Left lung (tissue), 10 donors: Measurements from ENCODE around the gene CCDC137. TPM values are rescaled to one million over a fixed set of nuclear protein-coding genes. Genes with fewer than 3 reads are reported as not detected.

Source experiments
- ATAC-seq: fragments of 200-7000 bp; cut with Tn5 transposase; one replicate; pipeline ENCODE4 v1.9.1; 2020; ENCODE audit warnings: moderate library complexity
- DNase-seq, 4 donors: peaks; one replicate each; pipeline ENCODE4 v3.0.0-alpha.2; 2013 to 2020
- H3K27ac ChIP-seq, 2 donors: fragments of 200-600 bp; sonication (generic) in 1 of 2; one replicate each; pipeline versions ENCODE4 v1.5.0 to v1.8.0; 2020 to 2021
- H3K27me3 ChIP-seq, 2 donors: fragments of 200-600 bp; sonication (generic) in 1 of 2; one replicate each; pipeline versions ENCODE4 v1.5.0 to v1.8.0; 2020 to 2021
- H3K36me3 ChIP-seq, 2 donors: fragments of 200-600 bp; sonication (generic) in 1 of 2; one replicate each; pipeline versions ENCODE4 v1.5.0 to v1.8.0; 2020 to 2021
- H3K4me1 ChIP-seq, 2 donors: fragments of 200-600 bp; one replicate each; pipeline ENCODE4 v1.8.0; 2021
- H3K4me3 ChIP-seq, 2 donors: fragments of 200-600 bp; sonication (generic) in 1 of 2; one replicate each; pipeline versions ENCODE4 v1.5.0 to v1.8.0; 2020 to 2021; ENCODE audit warnings: mild to moderate bottlenecking in 1 of 2
- H3K9me3 ChIP-seq, 2 donors: fragments of 200-600 bp; sonication (generic) in 1 of 2; one replicate each; pipeline versions ENCODE4 v1.5.0 to v1.8.0; 2020 to 2021
- intact Hi-C, 2 donors: fragments of 100-400 bp; cut with DNase I; formaldehyde crosslinking; loops; one replicate each; pipeline versions ENCODE4 v1.11.2 to v1.14.2; 2022
- polyA plus RNA-seq, 6 donors: library from polyadenylated mRNA; unstranded; fragments of 120-200 nt; gene quantifications; one replicate each; pipeline ENCODE4 v1.2.1, GENCODE V29; 2013; ENCODE audit not compliant: insufficient read length in 6 of 6
- total RNA-seq, 2 donors: library from RNA; stranded (reverse); fragmentation: NEBNext Ultra II Directional; extraction: Animal tissue kit (Norgen Biotek cat#: 25700); gene quantifications; one replicate each; pipeline ENCODE4 v1.2.1, GENCODE V29; 2021
- TF ChIP-seq, protein P1 (sequence below), 2 donors: fragments of 200-600 bp; sonication (generic) in 1 of 2; IDR thresholded peaks; one replicate each; pipeline versions ENCODE4 v1.5.0 to v1.8.0; 2021; ENCODE audit warnings: antibody characterized with exemption in 2 of 2
- donor health status: DM: no; HTN: yes; CAD: no.
- donor health status: DM: no; HTN: no; CAD: no.

CCDC137 gene
- total and polyA plus RNA-seq, 8 donors = 14.6 to 19.9 (median 15.7) TPM

DNA sequence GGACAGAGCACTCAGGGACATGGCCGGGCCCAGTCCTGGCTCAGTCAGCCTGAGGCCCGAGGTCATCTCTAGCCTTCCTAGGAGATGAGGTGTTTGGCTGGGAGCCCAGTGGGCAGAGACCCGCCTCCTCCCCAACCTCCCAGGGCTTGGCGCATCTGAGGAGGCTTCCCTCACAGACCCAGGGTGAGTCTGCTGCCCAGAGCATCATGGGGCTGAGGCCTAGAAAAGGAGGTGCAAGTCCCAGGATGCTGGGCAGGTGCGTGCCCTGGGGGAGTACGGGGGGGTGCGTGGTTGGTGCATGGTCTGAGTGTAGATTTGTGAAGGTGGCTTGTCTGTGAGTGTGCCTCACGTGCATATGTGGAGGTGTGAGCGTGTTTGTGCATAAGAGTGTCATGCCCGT, 14.8 kb upstream of the CCDC137 start:
- Histone ChIP-seq H3K27me3 (peaks cover 36 to 66% of the 10 kb centered on the region in 2 donors), H3K36me3 (no peaks in the 10 kb centered on the region), H3K27ac (no peak overlapping the region), H3K9me3 (no peaks in the 10 kb centered on the region), H3K4me1 (peaks cover 0 to 3% of the 10 kb centered on the region in 2 donors), H3K4me3 (no peak overlapping the region)
- DNase-seq (peak in 1 of 4 donors; percentile 53), ATAC-seq (no peak)
- TF ChIP-seq, protein P1, sequence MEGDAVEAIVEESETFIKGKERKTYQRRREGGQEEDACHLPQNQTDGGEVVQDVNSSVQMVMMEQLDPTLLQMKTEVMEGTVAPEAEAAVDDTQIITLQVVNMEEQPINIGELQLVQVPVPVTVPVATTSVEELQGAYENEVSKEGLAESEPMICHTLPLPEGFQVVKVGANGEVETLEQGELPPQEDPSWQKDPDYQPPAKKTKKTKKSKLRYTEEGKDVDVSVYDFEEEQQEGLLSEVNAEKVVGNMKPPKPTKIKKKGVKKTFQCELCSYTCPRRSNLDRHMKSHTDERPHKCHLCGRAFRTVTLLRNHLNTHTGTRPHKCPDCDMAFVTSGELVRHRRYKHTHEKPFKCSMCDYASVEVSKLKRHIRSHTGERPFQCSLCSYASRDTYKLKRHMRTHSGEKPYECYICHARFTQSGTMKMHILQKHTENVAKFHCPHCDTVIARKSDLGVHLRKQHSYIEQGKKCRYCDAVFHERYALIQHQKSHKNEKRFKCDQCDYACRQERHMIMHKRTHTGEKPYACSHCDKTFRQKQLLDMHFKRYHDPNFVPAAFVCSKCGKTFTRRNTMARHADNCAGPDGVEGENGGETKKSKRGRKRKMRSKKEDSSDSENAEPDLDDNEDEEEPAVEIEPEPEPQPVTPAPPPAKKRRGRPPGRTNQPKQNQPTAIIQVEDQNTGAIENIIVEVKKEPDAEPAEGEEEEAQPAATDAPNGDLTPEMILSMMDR (IDR thresholded peaks at IDR 0.05) = no peak
- intact Hi-C loops = no loop called here

DNA sequence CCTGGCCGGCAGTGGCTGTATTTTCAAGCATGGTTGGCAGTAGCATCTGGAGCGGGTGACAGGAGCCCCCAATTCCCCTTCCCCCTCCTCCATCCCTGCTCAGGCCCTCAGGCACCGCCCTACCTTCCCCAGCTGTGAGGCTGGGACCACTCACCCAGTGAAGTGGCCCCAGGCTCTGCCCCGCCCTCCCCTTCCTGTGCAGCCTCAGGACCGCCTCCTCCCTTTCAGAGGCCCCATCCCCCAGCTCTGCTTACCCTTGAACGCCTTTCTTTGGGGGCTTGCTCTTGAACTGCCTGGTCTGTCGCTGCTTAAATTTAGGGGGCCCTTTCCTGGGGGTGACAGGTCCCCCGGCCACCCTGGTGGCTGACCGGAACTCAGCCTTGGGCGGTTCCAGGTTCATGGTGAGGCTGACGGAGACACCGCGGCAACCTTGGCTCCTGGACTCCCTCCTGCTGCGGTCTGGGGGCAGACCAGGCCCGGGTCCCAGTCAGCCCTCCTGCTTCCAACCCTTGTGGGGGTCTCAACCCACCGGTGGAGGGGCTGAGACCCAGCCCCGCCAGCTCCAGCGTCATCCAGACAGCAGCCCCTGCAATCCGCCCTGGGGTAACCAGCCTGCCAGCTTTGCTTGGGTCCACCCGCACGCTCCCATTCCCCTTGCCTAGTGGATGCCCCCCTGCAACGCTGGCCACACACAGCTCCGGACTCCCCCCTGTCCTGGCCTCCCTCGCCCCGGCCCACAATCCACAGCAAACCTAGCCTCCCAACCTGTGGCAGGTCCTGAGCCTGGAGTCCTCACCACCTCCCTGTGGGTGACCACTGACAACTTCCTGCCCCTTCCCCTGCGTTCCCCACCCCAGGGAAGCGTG, 13.4 kb upstream of the CCDC137 start:
- ATAC-seq (peak; percentile 19), DNase-seq (peak in 1 of 4 donors; percentile 74)
- no peaks in the 10 kb centered on the region for H3K9me3 ChIP-seq
- intact Hi-C loops = no loop called here
- peaks cover 0 to 6% of the 10 kb centered on the region in 2 donors for H3K4me1 ChIP-seq
- H3K36me3 ChIP-seq = no peaks in the 10 kb centered on the region
- TF ChIP-seq, protein P1 (IDR thresholded peaks at IDR 0.05) = no peak
- no peak overlapping the region for H3K27ac ChIP-seq
- H3K4me3 ChIP-seq = peak overlapping the region in 1 of 2 donors; percentile 26
- H3K27me3 ChIP-seq = peaks cover 22 to 52% of the 10 kb centered on the region in 2 donors

DNA sequence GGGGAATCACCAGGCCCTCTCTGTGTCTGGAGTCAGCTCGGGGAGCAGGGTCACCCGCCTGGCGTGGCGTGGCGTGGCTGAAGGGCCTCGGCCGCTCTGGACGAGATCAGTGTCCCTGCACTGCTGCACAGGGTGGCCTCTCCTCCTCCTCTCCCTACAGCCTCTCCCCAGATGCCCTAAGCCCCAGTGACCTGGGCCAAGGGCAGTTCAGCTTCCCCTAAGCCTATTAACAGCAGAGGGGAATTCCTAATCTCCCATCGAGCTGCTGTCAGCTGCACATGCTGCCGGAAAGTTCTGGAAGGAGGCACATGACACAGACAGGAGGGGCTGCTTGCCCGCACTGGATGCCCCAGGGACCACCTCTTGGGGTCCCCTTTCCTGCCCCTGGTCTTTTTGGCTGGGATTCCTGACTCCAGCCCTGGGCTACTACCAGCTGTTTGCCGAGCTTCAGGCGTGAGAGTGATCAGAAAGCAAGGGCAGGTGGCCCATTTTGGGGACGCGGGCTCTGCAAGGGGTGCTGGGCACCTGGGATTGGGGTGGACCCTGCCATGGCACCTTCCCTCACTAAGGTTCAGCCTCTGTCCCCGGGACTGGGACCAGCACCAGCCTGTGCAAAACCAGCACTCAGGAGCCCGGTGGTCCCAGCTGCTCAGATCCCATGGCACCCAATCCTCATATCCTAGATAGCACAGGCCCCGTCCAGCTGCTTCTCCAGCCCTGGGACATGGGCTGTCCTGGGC, 11.0 kb upstream of the CCDC137 start:
- peaks cover 0 to 28% of the 10 kb centered on the region in 2 donors for H3K27me3 ChIP-seq
- no peak overlapping the region for H3K27ac ChIP-seq
- no peaks in the 10 kb centered on the region for H3K36me3 ChIP-seq
- DNase-seq = no peak
- no peaks in the 10 kb centered on the region for H3K9me3 ChIP-seq
- ATAC-seq = no peak
- H3K4me1 ChIP-seq = peaks cover 0 to 6% of the 10 kb centered on the region in 2 donors
- TF ChIP-seq, protein P1 (IDR thresholded peaks at IDR 0.05) = no peak
- intact Hi-C loops = no loop called here
- no peak overlapping the region for H3K4me3 ChIP-seq

DNA sequence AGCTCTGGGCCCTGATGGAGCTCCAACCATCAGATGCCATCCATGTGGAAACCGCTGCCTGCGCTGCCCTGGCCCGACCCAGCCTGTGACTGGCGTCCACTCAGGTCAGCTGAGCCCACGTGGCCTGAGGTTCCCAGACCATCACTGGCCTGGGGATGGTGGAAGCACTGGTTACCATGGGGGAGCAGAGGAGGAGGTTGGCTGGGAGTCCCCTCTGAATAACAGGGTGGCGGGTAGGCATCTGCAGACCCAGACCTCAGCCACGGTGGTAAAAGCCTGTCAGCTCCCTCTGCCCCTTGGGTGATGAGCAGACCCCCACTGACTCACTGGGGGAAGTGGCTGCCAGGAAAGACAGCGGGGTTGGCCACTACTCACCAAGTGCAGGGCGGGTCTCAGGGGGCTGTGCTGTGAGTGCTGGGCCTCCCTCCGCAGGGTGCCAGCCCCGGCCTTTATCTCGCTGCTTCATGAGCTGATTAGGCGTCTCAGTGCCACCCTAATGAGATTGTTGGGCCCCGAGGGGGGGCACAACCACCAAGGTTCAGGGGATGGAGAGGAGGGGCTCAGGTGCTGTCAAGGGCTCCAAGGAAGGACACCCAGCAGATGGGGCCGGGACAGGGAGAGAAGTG, 10.3 kb upstream of the CCDC137 start, which contains the start of gene PDE6G:
PDE6G (minus strand) TSS at position 425 of the 626 bp plus-strand sequence. CDS start 3,237 bp downstream, outside the sequence.
- H3K36me3 ChIP-seq = no peaks in the 10 kb centered on the region
- H3K4me1 ChIP-seq = peaks cover 0 to 6% of the 10 kb centered on the region in 2 donors
- DNase-seq (no peak), ATAC-seq (no peak)
- H3K9me3 ChIP-seq = no peaks in the 10 kb centered on the region
- TF ChIP-seq, protein P1 (IDR thresholded peaks at IDR 0.05) = no peak
- H3K4me3 ChIP-seq = no peak within 1 kb of the TSS
- intact Hi-C loops = no loop called here
- no peak within 1 kb of the TSS for H3K27ac ChIP-seq
- H3K27me3 ChIP-seq = peaks cover 0 to 21% of the 10 kb centered on the region in 2 donors
